ENCODE data around the gene MRLN.

MRLN gene

DNA sequence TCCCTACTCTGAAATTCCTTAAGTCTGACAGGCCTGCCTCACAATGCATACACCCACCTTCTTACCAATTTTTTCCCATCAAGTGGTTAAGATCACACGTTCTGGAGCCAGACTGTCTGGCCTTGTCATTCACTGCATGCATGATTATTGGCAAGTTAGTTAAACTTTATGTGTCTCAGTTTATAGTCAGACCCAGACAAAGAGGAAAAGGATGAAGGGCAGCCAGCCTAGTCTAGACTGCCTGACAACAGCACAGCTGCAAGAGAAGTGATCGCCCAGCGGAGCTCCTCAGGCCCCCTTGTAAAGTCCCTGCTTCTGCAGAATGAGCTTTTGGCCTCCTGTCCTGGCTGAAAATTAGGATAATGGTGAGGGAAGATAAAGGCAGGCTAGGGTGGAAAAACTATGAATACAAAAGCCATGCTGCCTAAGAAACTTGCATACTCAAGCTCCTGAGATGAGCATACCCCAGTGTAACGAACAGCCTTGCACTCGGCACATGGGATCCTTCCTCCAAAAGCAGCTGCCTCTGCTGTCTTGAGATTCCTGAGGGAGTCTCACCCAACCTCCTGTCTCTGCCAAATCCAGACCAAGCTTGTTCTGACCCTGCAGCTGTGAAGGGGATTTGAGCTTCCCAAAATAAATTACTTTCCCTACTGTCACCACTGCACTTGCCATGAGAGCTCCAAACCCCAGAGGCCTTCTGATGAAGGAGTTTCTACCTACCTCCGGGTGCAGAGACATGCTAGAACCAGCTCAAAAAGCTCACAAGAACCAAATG is 26.7 kb upstream of the MRLN start:
- Histone ChIP-seq H3K27me3 (replicated peaks; ENCODE audit: control insufficient read depth, insufficient read depth, low read length, poor library complexity, severe bottlenecking) (no peaks in the 10 kb centered on the region), H3K4me1 (ENCODE audit: control insufficient read depth, insufficient read depth, low read length, poor library complexity, severe bottlenecking) (no peaks in the 10 kb centered on the region), H3K4me3 (ENCODE audit: insufficient read depth, low read depth, low read length, poor library complexity, severe bottlenecking) (no peak overlapping the region), H3K9me3 (ENCODE audit: control insufficient read depth, low read length) (no peaks in the 10 kb centered on the region), H3K27ac (ENCODE audit: insufficient read depth, low read length, poor library complexity, severe bottlenecking) (no peak overlapping the region), H3K36me3 (ENCODE audit: control insufficient read depth, insufficient read depth, low read length) (no peaks in the 10 kb centered on the region)
- DNase-seq: no peak

GRCh38 chr10:59774451-59774850 is 21.2 kb upstream of the MRLN start:
- no peaks in the 10 kb centered on the region for H3K36me3 ChIP-seq (ENCODE audit: control insufficient read depth, insufficient read depth, low read length)
- no peak overlapping the region for H3K27ac ChIP-seq (ENCODE audit: insufficient read depth, low read length, poor library complexity, severe bottlenecking)
- H3K4me1 ChIP-seq (ENCODE audit: control insufficient read depth, insufficient read depth, low read length, poor library complexity, severe bottlenecking): no peaks in the 10 kb centered on the region
- H3K4me3 ChIP-seq (ENCODE audit: insufficient read depth, low read depth, low read length, poor library complexity, severe bottlenecking): no peak overlapping the region
- no peak for DNase-seq
- H3K9me3 ChIP-seq (ENCODE audit: control insufficient read depth, low read length): no peaks in the 10 kb centered on the region
- H3K27me3 ChIP-seq (replicated peaks; ENCODE audit: control insufficient read depth, insufficient read depth, low read length, poor library complexity, severe bottlenecking): no peaks in the 10 kb centered on the region

GRCh38 chr10:59773088-59773487 is 19.8 kb upstream of the MRLN start:
- no peaks in the 10 kb centered on the region for H3K4me1 ChIP-seq (ENCODE audit: control insufficient read depth, insufficient read depth, low read length, poor library complexity, severe bottlenecking)
- H3K9me3 ChIP-seq (ENCODE audit: control insufficient read depth, low read length): no peaks in the 10 kb centered on the region
- no peak for DNase-seq
- no peak overlapping the region for H3K27ac ChIP-seq (ENCODE audit: insufficient read depth, low read length, poor library complexity, severe bottlenecking)
- no peak overlapping the region for H3K4me3 ChIP-seq (ENCODE audit: insufficient read depth, low read depth, low read length, poor library complexity, severe bottlenecking)
- no peaks in the 10 kb centered on the region for H3K27me3 ChIP-seq (replicated peaks; ENCODE audit: control insufficient read depth, insufficient read depth, low read length, poor library complexity, severe bottlenecking)
- no peaks in the 10 kb centered on the region for H3K36me3 ChIP-seq (ENCODE audit: control insufficient read depth, insufficient read depth, low read length)

- Histone ChIP-seq H3K36me3 (ENCODE audit: control insufficient read depth, insufficient read depth, low read length) (no peaks in the 10 kb centered on the region), H3K4me3 (ENCODE audit: insufficient read depth, low read depth, low read length, poor library complexity, severe bottlenecking) (no peak overlapping the region), H3K4me1 (ENCODE audit: control insufficient read depth, insufficient read depth, low read length, poor library complexity, severe bottlenecking) (no peaks in the 10 kb centered on the region), H3K9me3 (ENCODE audit: control insufficient read depth, low read length) (no peaks in the 10 kb centered on the region), H3K27me3 (replicated peaks; ENCODE audit: control insufficient read depth, insufficient read depth, low read length, poor library complexity, severe bottlenecking) (no peaks in the 10 kb centered on the region), H3K27ac (ENCODE audit: insufficient read depth, low read length, poor library complexity, severe bottlenecking) (no peak overlapping the region)
- DNase-seq: no peak
Observed at GRCh38 chr10:59771162-59771807, 18.0 kb upstream of the MRLN start.

DNA sequence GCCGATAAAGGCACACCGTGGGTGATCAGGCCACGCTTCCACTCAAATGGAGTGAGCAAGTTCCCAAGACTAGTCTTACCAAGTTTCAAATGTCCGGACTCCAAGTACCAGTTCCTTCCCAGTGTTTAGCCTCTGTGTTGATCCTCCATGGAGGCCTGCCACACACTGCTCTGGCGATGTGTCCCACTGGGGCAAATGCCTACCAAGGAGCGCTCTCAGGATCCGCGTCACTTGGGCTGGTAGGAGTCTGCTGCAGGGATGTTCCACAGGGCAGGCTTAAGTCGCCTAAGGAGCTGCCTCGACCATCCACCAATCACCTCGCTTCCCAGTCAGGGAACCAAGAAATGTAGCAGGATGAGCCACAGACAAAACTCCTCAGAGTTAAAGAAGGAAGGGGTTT is 17.4 kb upstream of the MRLN start:
- Histone ChIP-seq H3K27me3 (replicated peaks; ENCODE audit: control insufficient read depth, insufficient read depth, low read length, poor library complexity, severe bottlenecking) (no peaks in the 10 kb centered on the region), H3K9me3 (ENCODE audit: control insufficient read depth, low read length) (no peaks in the 10 kb centered on the region), H3K4me3 (ENCODE audit: insufficient read depth, low read depth, low read length, poor library complexity, severe bottlenecking) (no peak overlapping the region), H3K4me1 (ENCODE audit: control insufficient read depth, insufficient read depth, low read length, poor library complexity, severe bottlenecking) (no peaks in the 10 kb centered on the region), H3K27ac (ENCODE audit: insufficient read depth, low read length, poor library complexity, severe bottlenecking) (no peak overlapping the region), H3K36me3 (ENCODE audit: control insufficient read depth, insufficient read depth, low read length) (no peaks in the 10 kb centered on the region)
- no peak for DNase-seq

DNA sequence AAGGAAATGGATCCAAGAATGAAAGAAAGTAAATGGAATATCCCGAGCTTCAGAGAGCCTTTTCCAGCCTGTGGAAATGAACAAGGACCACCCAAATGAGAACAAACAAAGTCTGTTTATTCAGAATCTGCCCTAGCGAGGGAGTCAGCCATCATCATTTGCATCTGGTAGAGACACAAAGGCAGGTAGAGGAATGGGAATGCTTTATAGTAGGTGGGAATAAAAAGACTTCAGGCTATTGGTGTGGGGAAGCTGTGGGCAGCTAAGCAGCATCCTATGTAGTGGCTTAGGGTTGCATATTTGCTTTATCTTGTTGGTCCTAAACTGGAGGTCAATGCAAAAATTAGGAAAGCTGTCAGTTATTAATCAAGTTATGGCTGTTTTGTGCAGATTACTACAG is 9.2 kb upstream of the MRLN start:
- Histone ChIP-seq H3K9me3 (ENCODE audit: control insufficient read depth, low read length) (no peaks in the 10 kb centered on the region), H3K27me3 (replicated peaks; ENCODE audit: control insufficient read depth, insufficient read depth, low read length, poor library complexity, severe bottlenecking) (no peaks in the 10 kb centered on the region), H3K27ac (ENCODE audit: insufficient read depth, low read length, poor library complexity, severe bottlenecking) (no peak overlapping the region), H3K4me3 (ENCODE audit: insufficient read depth, low read depth, low read length, poor library complexity, severe bottlenecking) (no peak overlapping the region), H3K36me3 (ENCODE audit: control insufficient read depth, insufficient read depth, low read length) (no peaks in the 10 kb centered on the region), H3K4me1 (ENCODE audit: control insufficient read depth, insufficient read depth, low read length, poor library complexity, severe bottlenecking) (no peaks in the 10 kb centered on the region)
- no peak for DNase-seq

- no peak overlapping the region for H3K4me3 ChIP-seq (ENCODE audit: insufficient read depth, low read depth, low read length, poor library complexity, severe bottlenecking)
- no peak for DNase-seq
- no peaks in the 10 kb centered on the region for H3K4me1 ChIP-seq (ENCODE audit: control insufficient read depth, insufficient read depth, low read length, poor library complexity, severe bottlenecking)
- H3K27ac ChIP-seq (ENCODE audit: insufficient read depth, low read length, poor library complexity, severe bottlenecking): no peak overlapping the region
- no peaks in the 10 kb centered on the region for H3K9me3 ChIP-seq (ENCODE audit: control insufficient read depth, low read length)
- H3K36me3 ChIP-seq (ENCODE audit: control insufficient read depth, insufficient read depth, low read length): no peaks in the 10 kb centered on the region
- no peaks in the 10 kb centered on the region for H3K27me3 ChIP-seq (replicated peaks; ENCODE audit: control insufficient read depth, insufficient read depth, low read length, poor library complexity, severe bottlenecking)
Observed at GRCh38 chr10:59757966-59758365, 4.7 kb upstream of the MRLN start.

- no peaks in the 10 kb centered on the region for H3K9me3 ChIP-seq (ENCODE audit: control insufficient read depth, low read length)
- DNase-seq: no peak
- no peaks in the 10 kb centered on the region for H3K4me1 ChIP-seq (ENCODE audit: control insufficient read depth, insufficient read depth, low read length, poor library complexity, severe bottlenecking)
- no peak overlapping the region for H3K4me3 ChIP-seq (ENCODE audit: insufficient read depth, low read depth, low read length, poor library complexity, severe bottlenecking)
- no peaks in the 10 kb centered on the region for H3K36me3 ChIP-seq (ENCODE audit: control insufficient read depth, insufficient read depth, low read length)
- H3K27ac ChIP-seq (ENCODE audit: insufficient read depth, low read length, poor library complexity, severe bottlenecking): no peak overlapping the region
- H3K27me3 ChIP-seq (replicated peaks; ENCODE audit: control insufficient read depth, insufficient read depth, low read length, poor library complexity, severe bottlenecking): no peaks in the 10 kb centered on the region
Observed at GRCh38 chr10:59754951-59755350, 1.7 kb upstream of the MRLN start.

GRCh38 chr10:59752278-59752940 is 846 bp downstream of the MRLN start:
- Histone ChIP-seq H3K27ac (ENCODE audit: insufficient read depth, low read length, poor library complexity, severe bottlenecking) (no peak overlapping the region), H3K9me3 (ENCODE audit: control insufficient read depth, low read length) (no peaks in the 10 kb centered on the region), H3K4me1 (ENCODE audit: control insufficient read depth, insufficient read depth, low read length, poor library complexity, severe bottlenecking) (no peaks in the 10 kb centered on the region), H3K27me3 (replicated peaks; ENCODE audit: control insufficient read depth, insufficient read depth, low read length, poor library complexity, severe bottlenecking) (no peaks in the 10 kb centered on the region), H3K36me3 (ENCODE audit: control insufficient read depth, insufficient read depth, low read length) (no peaks in the 10 kb centered on the region), H3K4me3 (ENCODE audit: insufficient read depth, low read depth, low read length, poor library complexity, severe bottlenecking) (no peak overlapping the region)
- no peak for DNase-seq

Data from effector memory CD4-positive, alpha-beta T cell (primary cell).